Right hindlimb (tissue), 1 donor: ENCODE results near the gene GAL3ST3.
"Not testable (repeated sequence)": the region's sequence is repeated elsewhere in the genome, so short reads cannot be mapped to it uniquely, and the experiment has no call there.

ENCODE experiments used
- DNase-seq: peaks from one replicate; pipeline ENCODE4 v3.0.0-alpha.2; 2018

The GAL3ST3 gene

GRCh38 chr11:66048547-66049323 lies at the start of gene GAL3ST3:
TSS of gene GAL3ST3 (minus strand) at chr11:66049161. CDS start at chr11:66045415, 3,746 bp downstream.
- peak; percentile 51 for DNase-seq

GRCh38 chr11:66092125-66092524 lies 43.2 kb upstream of the GAL3ST3 start:
- DNase-seq: not testable (repeated sequence)

- no peak for DNase-seq
Observed at GRCh38 chr11:66090288-66090687, 41.3 kb upstream of the GAL3ST3 start.

- DNase-seq: no peak
Observed at GRCh38 chr11:66089067-66089466, 40.1 kb upstream of the GAL3ST3 start.

- no peak for DNase-seq
Observed at GRCh38 chr11:66087148-66087908, 38.4 kb upstream of the GAL3ST3 start.

GRCh38 chr11:66084821-66085475 lies 36.0 kb upstream of the GAL3ST3 start:
- no peak for DNase-seq

GRCh38 chr11:66083767-66084166 lies 34.8 kb upstream of the GAL3ST3 start:
- DNase-seq: no peak

GRCh38 chr11:66082946-66083698 lies 34.2 kb upstream of the GAL3ST3 start:
- no peak for DNase-seq

GRCh38 chr11:66081505-66081904 lies 32.5 kb upstream of the GAL3ST3 start:
- DNase-seq: no peak

GRCh38 chr11:66080055-66080817 lies 31.3 kb upstream of the GAL3ST3 start:
- no peak for DNase-seq

GRCh38 chr11:66078949-66079348 lies 30.0 kb upstream of the GAL3ST3 start:
- DNase-seq: not testable (repeated sequence)

GRCh38 chr11:66077927-66078326 lies 29.0 kb upstream of the GAL3ST3 start:
- DNase-seq: no peak

GRCh38 chr11:66076561-66076960 lies 27.6 kb upstream of the GAL3ST3 start:
- no peak for DNase-seq

GRCh38 chr11:66075273-66075672 lies 26.3 kb upstream of the GAL3ST3 start:
- no peak for DNase-seq

GRCh38 chr11:66073669-66074068 lies 24.7 kb upstream of the GAL3ST3 start:
- no peak for DNase-seq

GRCh38 chr11:66072518-66072917 lies 23.6 kb upstream of the GAL3ST3 start:
- no peak for DNase-seq

GRCh38 chr11:66072081-66072480 lies 23.1 kb upstream of the GAL3ST3 start:
- DNase-seq: no peak

- DNase-seq: no peak
Observed at GRCh38 chr11:66071381-66071801, 22.4 kb upstream of the GAL3ST3 start.

- DNase-seq: peak; percentile 63
Observed at GRCh38 chr11:66070604-66071380, 21.8 kb upstream of the GAL3ST3 start.

- peak; percentile 91 for DNase-seq
Observed at GRCh38 chr11:66069715-66070603, 21.0 kb upstream of the GAL3ST3 start, which contains the start of gene PACS1. TSS of gene PACS1 (plus strand) at chr11:66070272. CDS start at chr11:66070487, 215 bp downstream.
